HepG2 (cell line): ENCODE results near the gene AQP10. TPM values are rescaled to one million over a fixed set of nuclear protein-coding genes. Genes with fewer than 3 reads are reported as not detected.

Experiments
- BCL3 ChIP-seq: sonication (generic); formaldehyde crosslinking; IDR thresholded peaks from 2 replicates; pipeline ENCODE4 v1.5.1; 2020; ENCODE audit warnings: mild to moderate bottlenecking, missing genetic modification reagents, moderate library complexity
- DPF2 ChIP-seq: sonication (generic); formaldehyde crosslinking; IDR thresholded peaks from 2 replicates; pipeline ENCODE4 v1.4.0; 2020; ENCODE audit warnings: mild to moderate bottlenecking, low read depth, missing genetic modification reagents, borderline replicate concordance
- ETS1 ChIP-seq: sonication (generic); formaldehyde crosslinking; IDR thresholded peaks from 2 replicates; pipeline ENCODE4 v1.4.0; 2020; ENCODE audit warnings: missing genetic modification reagents
- GATAD2A ChIP-seq: IDR thresholded peaks from 2 replicates; pipeline ENCODE4 v1.6.1; 2016
- HNRNPUL1 ChIP-seq: fragments of 200-400 bp; formaldehyde crosslinking; IDR thresholded peaks from 2 replicates; pipeline ENCODE4 v1.6.1; 2017; ENCODE audit warnings: low read depth, mild to moderate bottlenecking, low read length, moderate library complexity
- MAFF ChIP-seq: IDR thresholded peaks from 2 replicates; pipeline ENCODE4 v1.6.1; 2011; ENCODE audit warnings: low read depth, low read length, improper control_type of control experiment
- MED1 ChIP-seq: sonication (generic); formaldehyde crosslinking; IDR thresholded peaks from 2 replicates; pipeline ENCODE4 v1.4.0; 2020; ENCODE audit warnings: missing genetic modification reagents
- MIER2 ChIP-seq: IDR thresholded peaks from 2 replicates; pipeline ENCODE4 v1.6.1; 2016; ENCODE audit warnings: missing biosample characterization, missing genetic modification reagents
- RFX1 ChIP-seq: fragments of 450-650 bp; IDR thresholded peaks from 2 replicates; pipeline ENCODE4 v1.6.1; 2017
- SATB2 ChIP-seq: sonication (generic); formaldehyde crosslinking; IDR thresholded peaks from 2 replicates; pipeline ENCODE4 v1.5.0; 2020; ENCODE audit warnings: missing genetic modification reagents
- SIN3A ChIP-seq: IDR thresholded peaks from 2 replicates; pipeline ENCODE4 v1.6.1; 2011; ENCODE audit warnings: low read depth, mild to moderate bottlenecking, control low read depth, low read length, borderline replicate concordance
- SUZ12 ChIP-seq: fragments of 150-350 bp; IDR thresholded peaks from 2 replicates; pipeline ENCODE4 v1.6.1; 2014; ENCODE audit warnings: low read depth, low read length
- TCF7L2 ChIP-seq: IDR thresholded peaks from 2 replicates; pipeline ENCODE4 v1.6.1; 2011; ENCODE audit warnings: mild to moderate bottlenecking, low read depth, low read length, moderate library complexity
- TERF1 ChIP-seq: sonication (generic); formaldehyde crosslinking; IDR thresholded peaks from 2 replicates; pipeline ENCODE4 v1.8.0; 2022; ENCODE audit warnings: mild to moderate bottlenecking, missing genetic modification reagents, moderate library complexity
- TFAP4 ChIP-seq: sonication (generic); IDR thresholded peaks from 2 replicates; pipeline ENCODE4 v1.6.1; 2016; ENCODE audit warnings: low read depth, borderline replicate concordance
- TP53 ChIP-seq: sonication (generic); formaldehyde crosslinking; conservative IDR thresholded peaks from 2 replicates; pipeline ENCODE4 v1.4.0; 2020; ENCODE audit warnings: missing genetic modification reagents
- ZFX ChIP-seq: sonication (generic); formaldehyde crosslinking; IDR thresholded peaks from 2 replicates; pipeline ENCODE4 v1.4.0; 2020; ENCODE audit warnings: mild to moderate bottlenecking, low read depth, missing genetic modification reagents, moderate library complexity
- ZNF430 ChIP-seq: sonication (generic); formaldehyde crosslinking; IDR thresholded peaks from 2 replicates; pipeline ENCODE4 v1.9.0; 2021; ENCODE audit warnings: mild to moderate bottlenecking, missing genetic modification reagents
- ZNF496 ChIP-seq: sonication (generic); formaldehyde crosslinking; IDR thresholded peaks from 2 replicates; pipeline ENCODE4 v1.8.1; 2023; ENCODE audit warnings: mild to moderate bottlenecking, moderate library complexity, missing genetic modification reagents; ENCODE audit not compliant: insufficient replicate concordance
- ZNF546 ChIP-seq: sonication (generic); formaldehyde crosslinking; conservative IDR thresholded peaks from 2 replicates; pipeline ENCODE4 v1.8.1; 2023; ENCODE audit warnings: mild to moderate bottlenecking, missing genetic modification reagents
- ZNF572 ChIP-seq: sonication (generic); formaldehyde crosslinking; IDR thresholded peaks from 2 replicates; pipeline ENCODE4 v1.5.1; 2020; ENCODE audit warnings: mild to moderate bottlenecking, missing genetic modification reagents
- ZNF574 ChIP-seq: sonication (generic); formaldehyde crosslinking; IDR thresholded peaks from 2 replicates; pipeline ENCODE4 v1.4.0; 2020; ENCODE audit warnings: missing genetic modification reagents
- polyA plus RNA-seq, 8 experiments: library from polyadenylated mRNA; depleted of rRNA in 3 of 8; stranded (reverse) in 7 of 8; unstranded in 1 of 8; fragments of >200 nt; fragmentation: Illumina TruSeq in 4 of 8; extraction: Trizol in 4 of 8; gene quantifications; 2 replicates each; pipeline versions ENCODE4 v1.2.1 to v1.2.3, GENCODE V29; 2011 to 2016; ENCODE audit warnings: low read depth in 4 of 8, missing spikeins in 1 of 8, mixed read lengths in 1 of 8; ENCODE audit not compliant: insufficient read depth in 1 of 8
- total RNA-seq, 5 experiments: library from RNA; depleted of rRNA; stranded (reverse); fragments of >200 nt; fragmentation: Illumina TruSeq; extraction: Trizol; gene quantifications; 2 replicates each; pipeline ENCODE4 v1.2.3, GENCODE V29; 2016; ENCODE audit warnings: low read depth in 1 of 5

Gene AQP10
- total and polyA plus RNA-seq, 2 of the 13 experiments (the other 11 are each of a cell fraction or from before 2014, with no cell fraction given) = 0.30 TPM; not detected in 1

GRCh38 chr1:154334079-154335024 is 13.5 kb downstream of the AQP10 start (continued):
- TF ChIP-seq MIER2 (CRISPR knock-in tag) (no peak), ZNF496 (no peak), ETS1 (CRISPR knock-in tag) (no peak), TCF7L2 (no peak), ZFX (CRISPR knock-in tag) (no peak), ZNF574 (peak; percentile 54), RFX1 (no peak), BCL3 (no peak), ZNF430 (CRISPR knock-in tag) (no peak), SUZ12 (no peak), GATAD2A (CRISPR knock-in tag) (peak; percentile 85; the same call in 1 of the 2 replicates), SIN3A (0 out of 2 replicates have a peak, but pooled peaks have one; percentile 22), MAFF (no peak), TP53 (CRISPR knock-in tag) (no peak; the same call in 1 of the 2 replicates), ZNF546 (CRISPR knock-in tag) (no peak), TFAP4 (peak; percentile 80; the same call in 1 of the 2 replicates), MED1 (peak; percentile 72), ZNF572 (CRISPR knock-in tag) (no peak), DPF2 (CRISPR knock-in tag) (no peak; the same call in 1 of the 2 replicates), TERF1 (CRISPR knock-in tag) (no peak), SATB2 (CRISPR knock-in tag) (no peak), HNRNPUL1 (no peak)
